GM19351 (cell line): Measurements from ENCODE around the gene ATRN.

ENCODE experiments used
- ATAC-seq: cut with Tn5 transposase; IDR thresholded peaks from one replicate; pipeline ENCODE4 v1.9.1; 2021; ENCODE audit warnings: mild to moderate bottlenecking, moderate library complexity; ENCODE audit not compliant: unreplicated experiment

The ATRN gene

GRCh38 chr20:3673221-3674070, 202.6 kb downstream of the ATRN start:
- no peak for ATAC-seq

GRCh38 chr20:3674447-3674846, 203.6 kb downstream of the ATRN start:
- no peak for ATAC-seq

GRCh38 chr20:3674995-3675900, 204.4 kb downstream of the ATRN start:
- no peak for ATAC-seq

GRCh38 chr20:3677733-3678132, 206.9 kb downstream of the ATRN start:
- no peak for ATAC-seq

GRCh38 chr20:3678198-3678597, 207.4 kb downstream of the ATRN start:
- no peak for ATAC-seq

- no peak for ATAC-seq
Observed at GRCh38 chr20:3678856-3679720, 208.3 kb downstream of the ATRN start.

GRCh38 chr20:3679749-3680700, 209.2 kb downstream of the ATRN start:
- ATAC-seq = no peak

GRCh38 chr20:3680701-3681351, 210.0 kb downstream of the ATRN start:
- no peak for ATAC-seq

GRCh38 chr20:3681352-3681930, 210.6 kb downstream of the ATRN start:
- no peak for ATAC-seq

- ATAC-seq = no peak
Observed at GRCh38 chr20:3681931-3682781, 211.3 kb downstream of the ATRN start, which contains the start of gene ADAM33. ADAM33 (minus strand) TSS chr20:3682010; CDS start chr20:3682004, 6 bp downstream.

- no peak for ATAC-seq
Observed at GRCh38 chr20:3685341-3685740, 214.5 kb downstream of the ATRN start.

- ATAC-seq = no peak
Observed at GRCh38 chr20:3686421-3686820, 215.6 kb downstream of the ATRN start.

GRCh38 chr20:3686867-3687321, 216.1 kb downstream of the ATRN start:
- ATAC-seq = no peak

- ATAC-seq = no peak
Observed at GRCh38 chr20:3687655-3688054, 216.8 kb downstream of the ATRN start.

GRCh38 chr20:3689978-3690377, 219.2 kb downstream of the ATRN start:
- ATAC-seq = no peak

- no peak for ATAC-seq
Observed at GRCh38 chr20:3690413-3690812, 219.6 kb downstream of the ATRN start.

GRCh38 chr20:3691306-3691705, 220.5 kb downstream of the ATRN start:
- no peak for ATAC-seq

- ATAC-seq = no peak
Observed at GRCh38 chr20:3691897-3692296, 221.1 kb downstream of the ATRN start.
